Fibroblast of lung (primary cell): ENCODE results near the gene DOK3. TPM values are rescaled to one million over a fixed set of nuclear protein-coding genes. Genes with fewer than 3 reads are reported as not detected.

Source experiments
- DNase-seq, 2 donors: peaks; one replicate each; pipeline versions ENCODE4 v3.0.0 to v3.0.0-alpha.2; 2010; ENCODE audit warnings: low read depth in 2 of 2
- H2AFZ ChIP-seq: 2 replicates; pipeline ENCODE4 v1.5.1; 2012; ENCODE audit warnings: low read length, control low read depth, inconsistent platforms
- H3K27ac ChIP-seq: 2 replicates; pipeline ENCODE4 v1.5.1; 2011; ENCODE audit warnings: low read length, control low read depth; ENCODE audit not compliant: insufficient read depth
- H3K27me3 ChIP-seq: 2 replicates; pipeline ENCODE4 v1.5.1; 2011; ENCODE audit warnings: mild to moderate bottlenecking, low read length; ENCODE audit not compliant: control insufficient read depth, insufficient read depth
- H3K36me3 ChIP-seq: 2 replicates; pipeline ENCODE4 v1.5.1; 2011; ENCODE audit warnings: low read length; ENCODE audit not compliant: control insufficient read depth, insufficient read depth
- H3K4me1 ChIP-seq: 2 replicates; pipeline ENCODE4 v1.5.1; 2011; ENCODE audit warnings: low read length; ENCODE audit not compliant: control insufficient read depth, insufficient read depth; ENCODE audit errors: extremely low read depth
- H3K4me2 ChIP-seq: 2 replicates; pipeline ENCODE4 v1.5.1; 2011; ENCODE audit warnings: low read length, control low read depth; ENCODE audit not compliant: insufficient read depth; ENCODE audit errors: extremely low read depth
- H3K4me3 ChIP-seq, 4 experiments: fragments of 200-600 bp in 1 of 4; sonication (generic) in 1 of 4; replicated peaks in 1 of 4; 2 replicates each; pipeline ENCODE4 v1.5.1; 2011 to 2016; ENCODE audit warnings: low read length in 4 of 4, low read depth in 3 of 4, mild to moderate bottlenecking in 3 of 4, control low read depth in 2 of 4, inconsistent platforms in 1 of 4, mixed read lengths in 1 of 4; ENCODE audit not compliant: insufficient read depth in 1 of 4; ENCODE audit errors: control extremely low read depth in 1 of 4
- H3K79me2 ChIP-seq: 2 replicates; pipeline ENCODE4 v1.5.1; 2012; ENCODE audit warnings: mild to moderate bottlenecking, low read length, inconsistent platforms; ENCODE audit not compliant: control insufficient read depth, insufficient read depth
- H3K9ac ChIP-seq: 2 replicates; pipeline ENCODE4 v1.5.1; 2011; ENCODE audit warnings: mild to moderate bottlenecking, low read length, control low read depth; ENCODE audit not compliant: insufficient read depth
- H3K9me3 ChIP-seq: 2 replicates; pipeline ENCODE4 v1.5.1; 2012; ENCODE audit warnings: low read depth, low read length; ENCODE audit not compliant: control insufficient read depth, insufficient read depth
- H4K20me1 ChIP-seq: 2 replicates; pipeline ENCODE4 v1.5.1; 2011; ENCODE audit warnings: low read length; ENCODE audit not compliant: control insufficient read depth, insufficient read depth; ENCODE audit errors: extremely low read depth
- EZH2 ChIP-seq: IDR thresholded peaks from 2 replicates; pipeline ENCODE4 v1.5.1; 2012; ENCODE audit warnings: low read length, control low read depth, mild to moderate bottlenecking; ENCODE audit errors: missing control alignments
- polyA plus RNA-seq, 2 donors: library from polyadenylated mRNA; depleted of rRNA in 1 of 2; stranded (reverse) in 1 of 2; unstranded in 1 of 2; fragments of >200 nt; gene quantifications; 2 replicates each; pipeline ENCODE4 v1.2.1, GENCODE V29; 2011 to 2012; ENCODE audit warnings: missing spikeins in 1 of 2
- total RNA-seq: library from RNA; depleted of rRNA; stranded (reverse); fragments of >200 nt; gene quantifications from 2 replicates; pipeline ENCODE4 v1.2.1, GENCODE V29; 2014
- TF ChIP-seq, protein P1 (sequence below), 2 donors: IDR thresholded peaks in 1 of 2; conservative IDR thresholded peaks in 1 of 2; 1 replicate in 1 of 2; 2 replicates in 1 of 2; pipeline ENCODE4 v1.5.1; 2011 to 2012; ENCODE audit warnings: low read length in 2 of 2, control low read depth in 1 of 2, inconsistent platforms in 1 of 2, low read depth in 1 of 2, mild to moderate bottlenecking in 1 of 2

The DOK3 gene
- total and polyA plus RNA-seq, 2 donors (not counting 1 experiment from before 2014, with no cell fraction given), result 0.99 to 1.5 TPM

GRCh38 chr5:177509991-177510566 lies 453 bp upstream of the DOK3 start:
- H3K4me2 ChIP-seq, result no peak overlapping the region
- H4K20me1 ChIP-seq, result no peaks in the 10 kb centered on the region
- H3K27me3 ChIP-seq, result no peaks in the 10 kb centered on the region
- no peaks in the 10 kb centered on the region for H3K4me1 ChIP-seq
- H3K9me3 ChIP-seq, result no peaks in the 10 kb centered on the region
- no peak overlapping the region for H3K9ac ChIP-seq
- no peak overlapping the region for H3K27ac ChIP-seq
- H3K4me3 ChIP-seq, result no peak overlapping the region
- H3K79me2 ChIP-seq, result peaks cover 4% of the 10 kb centered on the region
- H3K36me3 ChIP-seq, result peaks cover 40% of the 10 kb centered on the region
- TF ChIP-seq EZH2, result no peak
- TF ChIP-seq, protein P1, sequence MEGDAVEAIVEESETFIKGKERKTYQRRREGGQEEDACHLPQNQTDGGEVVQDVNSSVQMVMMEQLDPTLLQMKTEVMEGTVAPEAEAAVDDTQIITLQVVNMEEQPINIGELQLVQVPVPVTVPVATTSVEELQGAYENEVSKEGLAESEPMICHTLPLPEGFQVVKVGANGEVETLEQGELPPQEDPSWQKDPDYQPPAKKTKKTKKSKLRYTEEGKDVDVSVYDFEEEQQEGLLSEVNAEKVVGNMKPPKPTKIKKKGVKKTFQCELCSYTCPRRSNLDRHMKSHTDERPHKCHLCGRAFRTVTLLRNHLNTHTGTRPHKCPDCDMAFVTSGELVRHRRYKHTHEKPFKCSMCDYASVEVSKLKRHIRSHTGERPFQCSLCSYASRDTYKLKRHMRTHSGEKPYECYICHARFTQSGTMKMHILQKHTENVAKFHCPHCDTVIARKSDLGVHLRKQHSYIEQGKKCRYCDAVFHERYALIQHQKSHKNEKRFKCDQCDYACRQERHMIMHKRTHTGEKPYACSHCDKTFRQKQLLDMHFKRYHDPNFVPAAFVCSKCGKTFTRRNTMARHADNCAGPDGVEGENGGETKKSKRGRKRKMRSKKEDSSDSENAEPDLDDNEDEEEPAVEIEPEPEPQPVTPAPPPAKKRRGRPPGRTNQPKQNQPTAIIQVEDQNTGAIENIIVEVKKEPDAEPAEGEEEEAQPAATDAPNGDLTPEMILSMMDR (conservative IDR thresholded peaks at IDR 0.05 in 1 of 2, IDR thresholded peaks at IDR 0.05 in 1 of 2; ENCODE audit: low read depth in 1 of 2, low read length in 2 of 2), result no peak
- no peak for DNase-seq
- no peak overlapping the region for H2AFZ ChIP-seq

GRCh38 chr5:177508837-177509236 lies 789 bp downstream of the DOK3 start:
- H3K4me2 ChIP-seq, result no peak overlapping the region
- no peak overlapping the region for H2AFZ ChIP-seq
- no peaks in the 10 kb centered on the region for H3K79me2 ChIP-seq
- H3K27ac ChIP-seq, result no peak overlapping the region
- no peaks in the 10 kb centered on the region for H3K4me1 ChIP-seq
- DNase-seq, result no peak
- H3K9me3 ChIP-seq, result no peaks in the 10 kb centered on the region
- H3K9ac ChIP-seq, result no peak overlapping the region
- peaks cover 30% of the 10 kb centered on the region for H3K36me3 ChIP-seq
- no peaks in the 10 kb centered on the region for H3K27me3 ChIP-seq
- H4K20me1 ChIP-seq, result no peaks in the 10 kb centered on the region
- no peak overlapping the region for H3K4me3 ChIP-seq
- TF ChIP-seq EZH2, result no peak
- TF ChIP-seq, protein P1 (conservative IDR thresholded peaks at IDR 0.05 in 1 of 2, IDR thresholded peaks at IDR 0.05 in 1 of 2; ENCODE audit: low read depth in 1 of 2, low read length in 2 of 2), result no peak

DNA sequence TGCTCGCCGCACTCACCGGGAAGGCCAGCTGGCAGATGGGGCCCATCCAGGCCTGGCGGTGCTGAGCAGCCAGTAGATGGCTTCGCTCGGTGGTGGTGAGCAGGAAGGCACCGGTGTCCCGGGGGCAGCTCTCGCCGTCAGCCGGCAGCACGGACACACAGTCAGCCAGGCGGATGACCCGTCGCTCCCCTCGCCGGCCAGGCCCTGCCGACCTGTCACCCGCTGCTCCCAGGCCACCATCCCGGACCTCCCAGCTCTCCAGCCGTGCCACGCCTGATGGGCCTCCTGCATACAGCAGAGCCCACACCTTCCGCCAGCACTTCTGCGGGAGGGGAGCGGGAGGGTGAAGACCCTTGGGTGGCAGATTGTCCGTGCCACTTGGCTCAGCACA lies 1.4 kb downstream of the DOK3 start:
- TF ChIP-seq, protein P1 (conservative IDR thresholded peaks at IDR 0.05 in 1 of 2, IDR thresholded peaks at IDR 0.05 in 1 of 2; ENCODE audit: low read depth in 1 of 2, low read length in 2 of 2), result no peak
- no peak for TF ChIP-seq EZH2

More for the DNA sequence above, 1.4 kb downstream of the DOK3 start:
- Histone ChIP-seq H3K4me2 (no peak overlapping the region), H3K27me3 (no peaks in the 10 kb centered on the region), H2AFZ (no peak overlapping the region), H3K36me3 (peaks cover 27% of the 10 kb centered on the region), H3K79me2 (no peaks in the 10 kb centered on the region), H3K9ac (no peak overlapping the region), H3K4me1 (no peaks in the 10 kb centered on the region), H3K4me3 (no peak overlapping the region), H4K20me1 (no peaks in the 10 kb centered on the region), H3K27ac (no peak overlapping the region), H3K9me3 (no peaks in the 10 kb centered on the region)
- no peak for DNase-seq
